GM21367 (cell line): ENCODE results near the gene TCIRG1.
"Not testable (repeated sequence)": the region's sequence is repeated elsewhere in the genome, so short reads cannot be mapped to it uniquely, and the experiment has no call there.

ENCODE experiments used
- ATAC-seq: cut with Tn5 transposase; IDR thresholded peaks from one replicate; pipeline ENCODE4 v1.9.1; 2021; ENCODE audit not compliant: unreplicated experiment

The TCIRG1 gene

GRCh38 chr11:68038718-68039525, at the start of gene TCIRG1:
Gene TCIRG1 (plus strand): TSS chr11:68039025. CDS start chr11:68041272, 2,247 bp downstream.
- ATAC-seq, result no peak

- not testable (repeated sequence) for ATAC-seq
These were observed 48.1 kb upstream of the TCIRG1 start for GRCh38 chr11:67990546-67991346.

- ATAC-seq, result not testable (repeated sequence)
These were observed 47.3 kb upstream of the TCIRG1 start for GRCh38 chr11:67991347-67992121.

GRCh38 chr11:67993821-67994220, 45.0 kb upstream of the TCIRG1 start:
- ATAC-seq, result not testable (repeated sequence)

- not testable (repeated sequence) for ATAC-seq
These were observed 44.4 kb upstream of the TCIRG1 start for GRCh38 chr11:67994387-67994786.

GRCh38 chr11:67995129-67995528, 43.7 kb upstream of the TCIRG1 start:
- not testable (repeated sequence) for ATAC-seq

GRCh38 chr11:67995579-67995978, 43.2 kb upstream of the TCIRG1 start:
- ATAC-seq, result not testable (repeated sequence)

GRCh38 chr11:67996051-67996450, 42.8 kb upstream of the TCIRG1 start:
- ATAC-seq, result no peak

GRCh38 chr11:67996622-67997474, 42.0 kb upstream of the TCIRG1 start:
- no peak for ATAC-seq

- no peak for ATAC-seq
These were observed 41.3 kb upstream of the TCIRG1 start for GRCh38 chr11:67997475-67997921.

- ATAC-seq, result no peak
These were observed 40.4 kb upstream of the TCIRG1 start for GRCh38 chr11:67998150-67999045.

GRCh38 chr11:67999201-67999629, 39.6 kb upstream of the TCIRG1 start:
- no peak for ATAC-seq

- no peak for ATAC-seq
These were observed 39.1 kb upstream of the TCIRG1 start for GRCh38 chr11:67999704-68000103.

GRCh38 chr11:68002575-68002937, 36.3 kb upstream of the TCIRG1 start:
- ATAC-seq, result no peak

GRCh38 chr11:68002938-68003845, 35.6 kb upstream of the TCIRG1 start:
- ATAC-seq, result no peak

GRCh38 chr11:68003846-68004550, 34.8 kb upstream of the TCIRG1 start, which contains the start of gene UNC93B1:
Gene UNC93B1 (minus strand): TSS chr11:68004097. CDS start chr11:68004043, 54 bp downstream.
- no peak for ATAC-seq

- ATAC-seq, result no peak
These were observed 34.1 kb upstream of the TCIRG1 start for GRCh38 chr11:68004551-68005335.
